KMS-11 (cell line): ENCODE measurements around the gene TSPAN18.

Experiments used
- H2AFZ ChIP-seq: fragments of 200-600 bp; sonication (generic); 2 replicates; pipeline ENCODE4 v1.6.1; 2016; ENCODE audit warnings: antibody characterized with exemption, mixed run types, low read depth
- H3K27ac ChIP-seq: fragments of 200-600 bp; sonication (generic); 2 replicates; pipeline ENCODE4 v1.6.1; 2016; ENCODE audit warnings: mild to moderate bottlenecking, mixed run types
- H3K27me3 ChIP-seq: fragments of 200-600 bp; sonication (generic); 2 replicates; pipeline ENCODE4 v1.6.1; 2017; ENCODE audit warnings: mild to moderate bottlenecking, low read depth, mixed run types, moderate library complexity; ENCODE audit not compliant: insufficient read depth
- H3K36me3 ChIP-seq: fragments of 200-600 bp; sonication (generic); 2 replicates; pipeline ENCODE4 v1.6.1; 2017; ENCODE audit warnings: mild to moderate bottlenecking, mixed run types; ENCODE audit not compliant: insufficient read depth
- H3K4me1 ChIP-seq: fragments of 200-600 bp; sonication (generic); 2 replicates; pipeline ENCODE4 v1.6.1; 2016; ENCODE audit warnings: mild to moderate bottlenecking, low read depth, mixed run types; ENCODE audit not compliant: poor library complexity, severe bottlenecking
- H3K4me2 ChIP-seq: fragments of 200-600 bp; sonication (generic); 2 replicates; pipeline ENCODE4 v1.7.0; 2016; ENCODE audit warnings: mild to moderate bottlenecking, mixed run types
- H3K4me3 ChIP-seq: fragments of 200-600 bp; sonication (generic); IDR thresholded peaks from 2 replicates; pipeline ENCODE4 v1.6.1; 2017; ENCODE audit warnings: low read depth, low read length, mixed read lengths; ENCODE audit not compliant: insufficient read depth
- H3K79me2 ChIP-seq: fragments of 200-600 bp; sonication (generic); 2 replicates; pipeline ENCODE4 v1.6.1; 2016; ENCODE audit warnings: low read depth, mixed run types; ENCODE audit not compliant: insufficient read depth
- H3K9ac ChIP-seq: fragments of 200-600 bp; sonication (generic); 2 replicates; pipeline ENCODE4 v1.6.1; 2016; ENCODE audit warnings: mild to moderate bottlenecking, mixed run types
- H4K20me1 ChIP-seq: fragments of 200-600 bp; sonication (generic); 2 replicates; pipeline ENCODE4 v1.6.1; 2016; ENCODE audit warnings: mild to moderate bottlenecking, mixed run types; ENCODE audit not compliant: insufficient read depth
- TF ChIP-seq, protein P1 (sequence below): fragments of 200-600 bp; sonication (generic); conservative IDR thresholded peaks from 2 replicates; pipeline ENCODE4 v1.6.1; 2017; ENCODE audit warnings: low read depth, mild to moderate bottlenecking, antibody characterized with exemption, low read length, moderate library complexity, mixed read lengths

Gene TSPAN18

GRCh38 chr11:44949160-44950030, 222.6 kb downstream of the TSPAN18 start:
- Histone ChIP-seq H3K27me3 (no peaks in the 10 kb centered on the region; the same call in 1 of the 2 replicates), H3K4me1 (no peaks in the 10 kb centered on the region), H3K4me2 (no peak overlapping the region), H4K20me1 (no peaks in the 10 kb centered on the region), H3K79me2 (no peaks in the 10 kb centered on the region), H2AFZ (no peak overlapping the region), H3K27ac (no peak overlapping the region), H3K36me3 (no peaks in the 10 kb centered on the region), H3K4me3 (no peak overlapping the region), H3K9ac (no peak overlapping the region)
- TF ChIP-seq, protein P1, sequence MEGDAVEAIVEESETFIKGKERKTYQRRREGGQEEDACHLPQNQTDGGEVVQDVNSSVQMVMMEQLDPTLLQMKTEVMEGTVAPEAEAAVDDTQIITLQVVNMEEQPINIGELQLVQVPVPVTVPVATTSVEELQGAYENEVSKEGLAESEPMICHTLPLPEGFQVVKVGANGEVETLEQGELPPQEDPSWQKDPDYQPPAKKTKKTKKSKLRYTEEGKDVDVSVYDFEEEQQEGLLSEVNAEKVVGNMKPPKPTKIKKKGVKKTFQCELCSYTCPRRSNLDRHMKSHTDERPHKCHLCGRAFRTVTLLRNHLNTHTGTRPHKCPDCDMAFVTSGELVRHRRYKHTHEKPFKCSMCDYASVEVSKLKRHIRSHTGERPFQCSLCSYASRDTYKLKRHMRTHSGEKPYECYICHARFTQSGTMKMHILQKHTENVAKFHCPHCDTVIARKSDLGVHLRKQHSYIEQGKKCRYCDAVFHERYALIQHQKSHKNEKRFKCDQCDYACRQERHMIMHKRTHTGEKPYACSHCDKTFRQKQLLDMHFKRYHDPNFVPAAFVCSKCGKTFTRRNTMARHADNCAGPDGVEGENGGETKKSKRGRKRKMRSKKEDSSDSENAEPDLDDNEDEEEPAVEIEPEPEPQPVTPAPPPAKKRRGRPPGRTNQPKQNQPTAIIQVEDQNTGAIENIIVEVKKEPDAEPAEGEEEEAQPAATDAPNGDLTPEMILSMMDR, result no peak; the same call in 1 of the 2 replicates

DNA sequence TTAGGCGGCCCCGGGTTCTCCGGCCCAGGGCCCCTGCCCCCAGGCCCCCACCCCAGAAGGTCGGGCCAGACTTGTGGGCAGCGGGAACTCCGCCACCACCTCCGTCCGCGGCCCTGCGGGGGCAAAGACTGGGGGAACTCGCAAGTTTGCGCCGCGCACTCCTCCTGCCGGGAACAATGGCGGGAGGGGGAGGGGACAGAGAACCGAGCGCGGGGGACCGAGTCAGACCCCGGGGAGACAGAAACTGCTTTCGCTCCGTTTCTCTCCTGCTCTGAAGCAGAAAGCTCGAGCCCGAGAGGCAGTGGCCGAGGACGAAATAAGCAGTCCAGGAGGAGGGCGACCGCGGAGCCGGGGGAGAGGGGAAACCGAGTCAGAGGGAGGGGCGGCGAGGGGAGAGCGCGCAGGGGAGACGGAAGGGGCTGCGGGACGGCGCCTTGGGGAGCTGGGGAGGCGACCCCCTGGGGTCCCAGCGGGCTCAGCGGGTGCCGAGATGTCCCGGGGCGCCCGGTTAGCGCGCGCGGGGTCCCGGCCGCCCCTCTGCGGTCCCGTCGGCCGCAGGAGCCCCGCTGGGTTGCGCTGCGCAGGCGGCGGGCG, 223.4 kb downstream of the TSPAN18 start:
- TF ChIP-seq, protein P1, result no peak
- H3K27me3 ChIP-seq, result no peaks in the 10 kb centered on the region; the same call in 1 of the 2 replicates
- no peaks in the 10 kb centered on the region for H4K20me1 ChIP-seq
- H3K4me2 ChIP-seq, result no peak overlapping the region
- H3K9ac ChIP-seq, result no peak overlapping the region
- H3K36me3 ChIP-seq, result no peaks in the 10 kb centered on the region
- H2AFZ ChIP-seq, result no peak overlapping the region
- H3K27ac ChIP-seq, result no peak overlapping the region
- H3K79me2 ChIP-seq, result no peaks in the 10 kb centered on the region
- H3K4me1 ChIP-seq, result no peaks in the 10 kb centered on the region
- H3K4me3 ChIP-seq, result no peak overlapping the region

DNA sequence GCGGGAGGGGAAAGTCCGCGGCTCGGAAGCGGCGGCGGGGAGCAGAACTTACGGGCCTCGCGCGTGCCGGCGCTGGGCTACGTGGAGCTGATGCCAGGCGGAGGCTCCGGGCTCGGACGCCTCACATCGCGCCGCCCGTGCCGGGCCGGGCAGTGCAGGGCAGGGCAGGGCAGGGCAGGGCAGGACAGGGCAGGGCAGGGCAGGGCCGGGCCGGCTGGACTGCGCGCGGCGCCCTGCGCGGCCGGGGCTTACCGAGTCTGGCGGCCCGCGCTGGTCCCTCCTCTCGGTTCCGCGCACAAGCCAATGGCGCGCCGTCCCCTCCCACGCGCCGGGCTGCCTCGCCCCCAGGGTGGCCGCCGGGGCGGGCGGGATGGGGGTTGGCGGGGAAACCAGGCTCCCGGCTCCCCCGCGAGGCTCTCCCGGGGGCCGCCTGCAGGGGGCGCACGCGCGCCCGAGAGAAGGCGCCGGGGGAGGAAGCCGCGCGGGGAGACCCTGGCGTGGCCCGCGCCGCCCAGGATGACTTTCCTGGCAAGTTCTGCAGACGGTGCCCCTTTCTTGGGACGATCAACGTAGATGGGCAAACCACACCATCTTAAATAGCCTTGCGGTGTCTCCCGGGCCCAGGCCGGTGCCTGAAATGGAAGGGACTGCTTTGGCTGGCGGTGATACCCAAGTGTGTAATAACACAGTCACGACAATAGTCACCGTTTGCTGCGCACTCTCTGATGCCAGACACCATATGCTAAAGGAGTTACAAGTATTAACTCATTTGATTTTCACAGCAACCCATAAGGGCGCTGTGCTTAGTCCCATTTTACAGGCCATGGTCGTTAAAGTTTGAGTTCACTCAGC, 224.1 kb downstream of the TSPAN18 start, which contains the start of gene TP53I11:
Gene TP53I11, minus strand, starts transcription at position 259 of the 852 bp plus-strand sequence. CDS start 12,548 bp downstream, outside the sequence.
- H3K4me3 ChIP-seq, result no peak within 1 kb of the TSS
- H3K9ac ChIP-seq, result no peak within 1 kb of the TSS
- H2AFZ ChIP-seq, result no peak within 1 kb of the TSS

DNA sequence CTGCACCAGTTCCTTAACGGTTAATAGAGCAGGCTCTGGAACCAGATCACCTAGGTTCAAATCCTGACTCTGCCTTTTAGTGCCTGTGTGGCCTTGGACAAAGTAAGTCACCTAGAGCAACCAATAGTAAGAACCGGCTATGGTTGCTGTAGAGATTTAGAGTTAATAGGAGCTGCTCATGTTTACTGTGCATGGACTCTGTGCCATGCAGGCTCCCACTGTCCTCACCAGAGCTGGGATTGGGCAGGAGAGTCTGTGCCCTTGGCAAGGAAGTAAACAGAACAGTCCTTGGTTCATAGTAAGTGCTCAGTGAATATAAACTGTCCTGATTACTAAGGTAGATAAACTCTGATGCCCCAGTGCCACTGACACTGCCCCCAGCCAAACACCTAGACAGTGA, 225.3 kb downstream of the TSPAN18 start:
- no peaks in the 10 kb centered on the region for H3K36me3 ChIP-seq
- H3K4me1 ChIP-seq, result no peaks in the 10 kb centered on the region
- no peaks in the 10 kb centered on the region for H4K20me1 ChIP-seq
- no peaks in the 10 kb centered on the region for H3K79me2 ChIP-seq
- H3K4me2 ChIP-seq, result no peak overlapping the region
- no peak overlapping the region for H3K27ac ChIP-seq
- no peak overlapping the region for H3K9ac ChIP-seq
- H3K27me3 ChIP-seq, result no peaks in the 10 kb centered on the region; the same call in 1 of the 2 replicates
- TF ChIP-seq, protein P1, result no peak
- H3K4me3 ChIP-seq, result no peak overlapping the region
- no peak overlapping the region for H2AFZ ChIP-seq

More for the DNA sequence above, 224.1 kb downstream of the TSPAN18 start, which contains the start of gene TP53I11:
- H3K27me3 ChIP-seq, result no peaks in the 10 kb centered on the region; the same call in 1 of the 2 replicates
- H3K4me2 ChIP-seq, result no peak within 1 kb of the TSS
- no peak within 1 kb of the TSS for H3K27ac ChIP-seq
- TF ChIP-seq, protein P1, result no peak
- H3K36me3 ChIP-seq, result no peaks in the 10 kb centered on the region
- no peaks in the 10 kb centered on the region for H3K79me2 ChIP-seq
- no peaks in the 10 kb centered on the region for H3K4me1 ChIP-seq
- no peaks in the 10 kb centered on the region for H4K20me1 ChIP-seq
